NCI-H1694 treated with DMSO at 0.1 percent for 48 hours (cell line): ENCODE results near the gene TBC1D17.

ENCODE experiments used
- DNase-seq: peaks from one replicate; lab custom pipeline; 2025; lab: John Stamatoyannopoulos, UW

The TBC1D17 gene

DNA sequence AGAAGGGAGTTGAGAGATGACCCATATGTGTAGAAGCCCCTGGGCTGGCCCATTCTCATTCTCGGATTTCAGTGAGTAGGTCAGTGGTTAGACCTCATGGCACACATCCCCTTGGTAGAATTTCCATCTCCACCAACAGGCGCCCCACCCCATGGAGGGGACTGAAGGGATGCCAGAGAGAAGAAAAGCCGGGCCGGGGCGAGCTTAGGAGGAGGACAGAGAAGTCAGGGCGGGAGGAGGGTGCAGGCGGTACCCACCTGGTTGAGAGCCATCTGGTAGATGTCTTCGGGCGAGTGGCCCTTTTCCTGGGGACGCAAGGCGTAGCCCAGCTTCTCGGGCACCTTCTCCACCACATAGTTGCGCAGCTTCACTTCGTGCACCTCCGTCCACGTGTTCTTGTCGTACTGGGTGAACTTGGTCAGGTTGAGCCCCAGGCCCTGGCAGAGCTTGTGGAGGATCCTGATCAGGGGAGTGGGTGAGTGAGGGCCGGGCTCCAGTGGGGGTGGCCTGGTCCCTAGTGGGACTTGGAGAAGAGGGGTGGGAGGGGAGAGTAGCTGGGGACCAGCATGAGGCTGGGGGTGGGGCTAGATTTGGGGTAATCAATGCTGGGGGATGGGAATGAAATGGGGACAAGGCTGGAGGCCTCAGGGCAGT, 16.6 kb downstream of the TBC1D17 start:
- DNase-seq, result no peak

DNA sequence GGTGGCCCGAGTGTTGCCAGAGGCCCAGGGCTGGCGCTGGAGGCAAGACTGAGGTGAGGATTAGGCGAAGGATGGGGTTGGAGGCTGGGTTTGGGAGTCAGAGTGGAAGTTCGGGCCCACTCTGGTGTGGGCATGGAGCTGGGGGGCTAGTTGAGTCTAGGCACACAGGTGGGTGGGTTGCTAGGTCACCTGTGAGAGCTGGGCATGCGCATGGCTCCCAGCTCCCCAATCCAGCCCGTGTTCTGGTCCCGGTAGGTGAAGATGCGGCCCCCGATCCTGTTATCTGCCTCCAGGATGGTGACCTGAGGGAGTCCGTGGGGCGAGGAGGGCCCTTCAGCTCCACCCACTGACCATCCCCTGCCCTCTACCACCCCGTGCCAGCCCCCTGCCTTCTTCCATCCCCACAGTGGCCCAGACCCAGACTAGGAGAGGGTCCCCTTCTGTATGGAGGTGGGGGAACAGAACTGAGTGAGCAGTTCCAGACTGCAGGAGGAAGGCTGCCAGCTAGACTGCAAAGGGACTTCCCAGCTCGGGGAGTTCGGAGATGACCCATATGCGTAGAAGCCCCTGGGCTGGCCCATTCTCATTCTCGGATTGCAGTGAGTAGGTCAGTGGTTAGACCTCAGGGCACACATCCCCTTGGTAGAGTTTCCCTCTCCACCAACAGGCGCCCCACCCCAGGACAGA, 17.5 kb downstream of the TBC1D17 start:
- no peak for DNase-seq

DNA sequence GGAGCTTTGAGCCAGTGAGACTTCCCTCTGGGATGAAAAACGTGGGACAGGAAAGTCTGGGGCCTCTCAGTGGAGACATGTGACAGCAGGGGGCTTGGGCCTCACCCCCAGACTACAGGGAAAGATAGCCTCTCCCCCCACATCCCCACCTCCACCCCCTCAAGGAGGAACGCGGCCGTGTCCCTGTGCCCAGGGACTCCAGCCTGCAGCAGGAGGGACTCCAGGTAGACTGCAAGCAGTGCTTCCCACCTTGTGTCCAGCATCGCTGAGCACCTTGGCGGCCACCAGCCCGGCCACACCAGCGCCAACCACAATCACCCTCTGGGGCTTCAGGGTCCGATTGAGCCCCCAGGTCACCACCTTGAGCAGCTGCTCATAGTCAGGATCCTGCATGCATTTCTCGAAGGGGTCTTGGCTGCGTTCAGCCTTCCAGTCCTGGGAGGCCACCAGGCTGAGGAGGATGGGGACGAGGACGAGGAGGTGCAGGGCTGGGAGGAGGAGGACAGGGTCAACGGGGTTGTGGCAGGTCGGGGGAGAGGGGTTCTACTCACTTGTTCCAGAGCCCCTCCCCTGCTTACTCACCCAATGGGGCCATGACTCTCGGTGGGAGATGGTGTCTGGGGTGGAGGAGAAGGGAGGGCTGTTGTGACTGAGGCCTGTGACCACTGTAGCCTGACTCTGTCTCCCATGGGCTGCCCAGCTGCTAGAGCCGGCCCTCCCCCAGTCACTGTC, 18.2 kb downstream of the TBC1D17 start:
- no peak for DNase-seq

DNA sequence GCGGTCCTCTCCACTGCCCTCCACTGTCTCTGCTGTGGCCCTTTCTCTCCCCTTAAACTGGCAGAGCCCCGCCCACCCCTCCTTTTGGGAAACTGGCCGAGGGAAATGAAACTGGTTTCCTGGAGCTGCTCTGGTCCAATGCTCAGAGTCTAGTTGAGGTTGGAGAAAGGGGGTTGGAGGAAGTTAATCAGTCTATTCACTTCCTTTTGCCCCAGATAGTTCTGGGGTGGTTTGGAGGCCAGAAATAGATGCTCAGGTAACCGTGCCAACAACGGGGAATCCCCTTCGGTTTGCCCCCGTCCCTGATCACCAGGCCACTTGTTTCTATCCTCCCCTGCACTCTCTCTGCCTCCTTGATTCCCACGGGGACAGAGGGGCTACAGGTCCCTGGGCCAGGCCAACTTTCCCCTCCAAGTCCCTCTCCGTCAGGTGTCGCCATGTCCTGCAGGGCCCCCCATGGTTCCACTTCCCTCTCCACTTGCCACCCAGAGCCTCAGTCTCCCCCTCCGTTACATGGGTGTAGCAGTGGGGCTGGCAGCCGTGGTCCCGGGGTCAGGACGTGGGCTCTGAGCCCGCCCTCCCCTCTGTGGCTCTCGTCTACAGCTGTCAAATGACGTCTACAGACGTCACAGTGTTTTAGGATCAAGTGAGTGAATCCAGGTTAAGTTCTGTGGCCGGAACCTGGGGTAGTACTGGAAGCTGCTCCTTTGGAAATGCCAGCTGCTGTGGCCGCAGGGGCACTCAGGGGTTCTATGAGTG, 19.5 kb downstream of the TBC1D17 start, which contains the start of gene IL4I1:
TSS of gene IL4I1 (minus strand) at position 25 of the 759 bp plus-strand sequence. CDS start 727 bp downstream, outside the sequence.
- no peak for DNase-seq

DNA sequence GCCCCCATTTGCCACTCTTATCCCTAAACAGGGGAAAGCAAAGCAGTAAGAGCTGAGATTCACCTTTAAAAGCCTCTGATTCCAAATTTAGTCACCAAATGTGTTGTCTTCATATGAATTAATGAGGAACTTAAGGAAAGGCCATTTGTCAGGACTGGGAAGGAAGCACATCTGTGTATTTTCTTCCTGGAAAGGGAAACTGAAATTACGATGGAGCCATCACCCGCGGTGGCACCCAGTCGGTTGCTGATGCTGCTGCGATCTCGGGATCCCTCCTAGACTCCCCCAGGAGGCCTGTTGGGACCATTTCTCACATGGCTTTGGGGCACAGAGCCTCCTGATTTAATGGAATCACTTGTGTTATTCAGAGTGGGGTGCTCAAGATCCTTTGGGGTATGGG, 26.6 kb downstream of the TBC1D17 start:
- no peak for DNase-seq

DNA sequence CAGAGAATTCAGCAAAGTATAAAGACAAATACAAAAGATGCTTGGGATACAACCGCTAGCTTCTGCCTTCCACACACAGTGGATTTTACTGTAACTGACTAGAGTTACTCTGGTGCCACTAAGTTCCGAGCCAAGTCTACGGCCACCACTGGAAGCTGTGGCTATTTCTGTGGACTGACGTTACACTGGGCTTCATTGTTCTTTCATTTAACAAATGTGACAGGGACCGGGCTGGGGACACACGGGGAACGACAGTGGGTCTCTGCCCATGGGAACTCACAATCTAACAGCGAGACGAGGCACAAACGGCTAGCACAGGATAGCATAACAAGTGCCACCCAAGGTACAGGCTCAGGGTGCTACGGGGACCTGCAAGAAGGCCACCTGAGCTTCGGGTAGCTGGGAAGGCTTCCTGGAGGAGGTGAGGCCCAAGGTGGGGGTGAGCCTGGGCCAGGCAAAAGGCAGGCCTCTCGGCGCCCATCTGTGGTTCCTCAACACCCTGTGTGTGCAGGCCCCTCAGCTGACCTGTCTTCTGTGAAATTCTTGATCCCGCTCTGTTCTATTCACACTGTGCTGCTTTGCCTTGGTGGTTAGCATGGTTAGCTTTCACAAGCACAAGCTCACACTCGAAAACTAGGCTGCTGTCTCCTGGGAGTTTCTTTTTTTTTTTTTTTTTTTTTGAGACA, 29.5 kb downstream of the TBC1D17 start:
- DNase-seq, result no peak

DNA sequence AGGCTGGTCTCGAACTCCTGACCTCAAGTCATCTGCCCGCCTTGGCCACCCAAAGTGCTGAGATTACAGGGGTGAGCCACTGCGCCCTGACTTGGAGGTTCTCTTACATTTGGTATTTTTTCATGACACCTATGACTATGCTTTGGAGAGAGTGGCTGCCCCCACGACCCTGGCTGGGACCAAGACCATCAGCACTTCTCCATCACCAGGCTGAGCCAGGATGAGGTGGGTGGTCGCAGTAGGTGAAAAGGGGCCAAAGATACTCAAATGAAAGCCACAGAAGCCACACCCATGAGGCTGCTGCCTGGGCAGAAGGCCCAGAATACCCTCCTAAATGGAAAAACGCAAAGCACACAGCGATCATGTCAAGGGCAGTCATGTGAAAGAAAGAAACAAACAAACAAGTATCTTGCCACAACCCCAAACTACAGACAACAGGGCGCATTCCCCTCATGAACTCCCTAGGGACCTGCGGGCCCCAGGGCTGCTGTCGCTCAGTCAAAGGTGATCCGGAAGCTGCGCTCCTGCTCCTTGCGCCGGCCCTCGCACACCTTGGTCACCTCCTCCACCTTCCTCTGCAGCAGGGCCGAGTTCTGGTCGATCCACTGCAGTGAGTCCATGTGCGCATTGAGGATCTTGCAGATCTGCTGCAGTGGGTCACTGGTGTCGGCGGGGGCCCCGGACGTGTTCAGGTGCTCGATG, 30.4 kb downstream of the TBC1D17 start:
- DNase-seq, result no peak

DNA sequence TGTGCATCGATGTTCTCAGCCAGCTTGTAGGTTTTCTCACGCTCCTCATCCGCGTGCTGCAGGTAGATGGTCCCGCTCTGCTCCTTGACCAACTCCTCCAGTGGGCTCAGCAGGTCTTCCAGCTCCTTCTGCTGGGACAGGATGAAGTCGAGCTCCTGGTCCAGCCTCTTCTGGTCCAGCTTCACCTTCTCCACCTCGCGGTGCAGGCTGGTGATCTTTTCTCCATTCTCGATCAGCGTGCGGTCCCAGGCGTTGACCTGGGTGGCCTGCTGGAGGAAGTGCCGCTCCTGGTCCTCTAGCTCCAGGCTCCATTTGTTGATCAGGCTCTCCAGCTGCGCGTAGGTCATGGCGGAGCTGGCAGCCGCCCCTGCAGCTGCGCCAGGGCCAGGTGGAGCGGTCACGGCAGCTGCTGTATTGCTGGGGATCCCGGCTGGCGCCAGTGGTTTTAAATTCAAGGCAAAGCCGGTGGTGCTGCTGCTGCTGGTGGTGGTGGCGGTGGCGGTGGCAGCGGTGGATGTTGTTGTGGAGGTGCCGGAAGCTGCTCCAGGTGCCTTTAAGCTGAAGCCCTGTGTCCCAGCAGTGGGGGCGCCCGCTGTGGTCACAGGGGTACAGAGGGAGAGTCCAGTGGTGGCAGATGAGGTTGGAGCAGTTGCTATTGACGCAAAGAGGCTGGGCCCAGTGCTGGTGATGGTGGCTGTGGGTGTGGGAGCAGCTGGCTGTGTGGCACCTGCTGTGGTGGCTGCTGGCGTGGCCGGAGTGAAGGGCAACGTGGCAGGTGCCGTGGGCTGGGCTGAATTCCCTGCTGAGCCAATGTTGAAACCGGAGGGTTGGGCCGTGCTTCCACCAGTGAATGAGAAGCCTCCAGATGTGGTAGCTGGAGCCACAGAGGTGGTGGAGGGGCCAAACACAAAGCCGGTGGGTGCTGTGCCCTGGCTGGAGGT, 31.2 kb downstream of the TBC1D17 start:
- DNase-seq, result no peak

DNA sequence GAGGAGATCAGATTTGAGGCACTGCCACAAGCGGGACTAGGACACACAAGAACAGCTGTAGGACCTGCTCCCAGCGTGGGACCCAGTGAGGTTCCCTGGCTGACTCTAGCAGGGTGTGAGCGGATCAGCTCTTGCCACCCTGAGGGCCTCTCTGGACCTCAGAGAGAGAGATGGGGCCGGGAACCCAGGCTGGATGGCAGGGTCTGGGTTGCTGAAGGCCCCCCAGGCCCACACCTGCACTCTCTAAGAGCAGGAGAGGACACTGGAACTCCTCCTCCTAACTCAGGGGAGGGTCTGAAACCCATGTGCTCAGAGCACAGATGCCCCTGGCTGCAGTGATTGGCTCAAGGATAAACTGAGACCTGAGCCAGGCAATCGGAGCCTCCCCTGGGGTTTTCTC, 32.7 kb downstream of the TBC1D17 start:
- no peak for DNase-seq

DNA sequence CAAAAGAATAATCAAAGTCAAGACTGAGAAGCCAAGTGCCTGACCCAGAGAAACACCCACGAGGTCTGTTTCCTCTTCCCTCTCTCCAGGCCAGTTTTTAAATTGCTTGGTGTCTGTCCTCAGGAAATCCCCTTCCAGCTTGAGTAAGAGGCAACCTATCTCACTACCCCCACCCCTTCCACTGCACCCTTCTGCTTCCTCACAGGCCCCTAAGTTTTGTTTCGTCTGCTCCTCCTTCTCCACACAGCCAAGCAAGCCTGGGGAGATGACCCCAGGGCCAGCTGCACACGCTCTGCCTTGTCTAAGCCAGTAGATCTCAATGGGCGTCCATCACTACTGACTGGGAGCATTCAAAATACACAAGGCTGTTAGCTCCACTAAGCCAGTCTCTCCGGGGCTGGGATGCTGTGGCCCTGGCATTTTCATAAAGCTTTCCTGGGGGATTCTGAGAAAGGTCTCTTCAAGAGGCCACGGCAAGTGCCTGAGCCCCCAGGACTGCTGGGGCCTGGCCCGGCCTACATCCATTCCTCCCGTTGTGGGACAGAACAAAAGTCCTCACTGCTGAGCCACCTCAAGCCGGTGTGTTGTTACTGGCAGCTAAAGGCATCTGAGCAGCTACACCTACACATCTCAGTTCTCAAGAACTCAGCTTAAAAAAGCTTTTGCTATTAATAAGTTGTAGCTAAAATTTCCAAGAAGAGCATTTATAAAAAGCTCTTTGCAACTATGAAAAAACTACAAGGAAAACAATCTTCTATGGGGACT, 34.1 kb downstream of the TBC1D17 start:
- no peak for DNase-seq

DNA sequence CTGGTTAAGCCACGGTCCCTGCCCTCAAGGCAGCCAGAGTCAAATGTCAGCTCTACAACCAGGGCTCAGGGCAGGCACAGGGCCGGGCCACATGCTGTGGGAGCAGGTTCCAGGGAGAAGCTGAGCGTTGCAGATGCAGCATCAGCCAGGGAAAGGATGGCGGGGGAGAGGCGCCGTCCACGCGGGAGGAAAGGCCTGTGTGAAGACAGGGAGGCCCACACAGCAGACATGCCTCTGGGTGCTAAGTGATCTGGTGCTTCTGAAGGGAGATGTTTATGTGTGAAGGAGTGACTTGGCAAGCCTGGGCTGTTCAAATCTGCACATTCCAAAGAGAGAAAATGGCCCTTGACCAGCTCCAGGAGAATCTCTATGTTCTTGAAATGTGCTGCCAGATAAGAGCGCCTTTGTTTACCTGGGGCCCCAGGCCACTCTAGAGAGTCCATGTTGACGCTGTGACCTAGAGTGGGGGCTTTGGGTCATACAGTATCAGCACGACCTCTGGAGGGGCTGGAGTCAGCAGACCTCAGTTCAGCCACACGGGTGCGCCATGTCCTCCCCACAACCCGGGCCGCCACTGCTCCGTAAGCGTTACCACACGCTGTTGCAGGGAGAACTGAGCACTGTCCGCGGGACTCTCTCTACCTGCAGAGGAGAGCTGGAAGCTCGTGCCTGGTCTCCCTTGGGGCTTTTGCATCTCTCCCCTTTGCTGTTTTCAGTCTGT, 35.6 kb downstream of the TBC1D17 start:
- DNase-seq, result no peak

DNA sequence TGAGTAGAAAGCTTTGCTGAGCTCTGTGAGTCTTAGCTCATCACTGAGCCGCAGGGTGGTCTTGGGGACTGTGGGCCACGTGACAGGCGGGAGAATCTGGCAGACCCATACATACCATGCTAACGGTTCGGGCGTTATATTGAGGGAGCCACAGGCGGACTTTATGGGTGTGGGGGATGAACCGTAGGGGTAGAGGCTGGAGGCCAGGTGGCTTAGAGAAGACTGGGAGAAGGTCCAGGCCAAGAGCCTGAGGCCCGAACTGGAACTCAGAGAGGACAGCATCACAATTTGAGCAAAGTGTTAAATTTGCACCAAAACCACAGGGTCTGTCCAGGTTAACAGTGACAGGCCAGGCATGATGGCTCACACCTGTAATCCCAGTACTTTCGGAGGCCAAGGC, 36.2 kb downstream of the TBC1D17 start:
- no peak for DNase-seq

DNA sequence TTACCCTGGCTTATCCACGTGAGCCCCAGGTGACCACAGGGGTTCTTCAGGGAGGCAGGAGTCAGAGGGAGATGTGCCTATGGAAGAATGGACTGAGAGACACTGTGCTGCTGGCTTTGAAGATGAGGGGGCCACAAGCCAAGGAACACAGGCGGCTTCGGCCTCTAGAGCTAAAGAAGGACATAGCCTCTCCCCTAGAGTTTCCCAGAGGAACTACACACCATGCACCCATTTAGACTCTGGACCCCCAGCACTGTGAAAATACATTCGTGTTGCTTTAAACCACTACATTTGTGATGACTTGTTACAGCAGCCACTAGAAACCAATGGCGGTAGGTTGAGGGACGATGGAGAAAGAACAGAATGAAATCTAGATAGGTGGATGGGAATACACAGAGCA, 37.8 kb downstream of the TBC1D17 start:
- no peak for DNase-seq

DNA sequence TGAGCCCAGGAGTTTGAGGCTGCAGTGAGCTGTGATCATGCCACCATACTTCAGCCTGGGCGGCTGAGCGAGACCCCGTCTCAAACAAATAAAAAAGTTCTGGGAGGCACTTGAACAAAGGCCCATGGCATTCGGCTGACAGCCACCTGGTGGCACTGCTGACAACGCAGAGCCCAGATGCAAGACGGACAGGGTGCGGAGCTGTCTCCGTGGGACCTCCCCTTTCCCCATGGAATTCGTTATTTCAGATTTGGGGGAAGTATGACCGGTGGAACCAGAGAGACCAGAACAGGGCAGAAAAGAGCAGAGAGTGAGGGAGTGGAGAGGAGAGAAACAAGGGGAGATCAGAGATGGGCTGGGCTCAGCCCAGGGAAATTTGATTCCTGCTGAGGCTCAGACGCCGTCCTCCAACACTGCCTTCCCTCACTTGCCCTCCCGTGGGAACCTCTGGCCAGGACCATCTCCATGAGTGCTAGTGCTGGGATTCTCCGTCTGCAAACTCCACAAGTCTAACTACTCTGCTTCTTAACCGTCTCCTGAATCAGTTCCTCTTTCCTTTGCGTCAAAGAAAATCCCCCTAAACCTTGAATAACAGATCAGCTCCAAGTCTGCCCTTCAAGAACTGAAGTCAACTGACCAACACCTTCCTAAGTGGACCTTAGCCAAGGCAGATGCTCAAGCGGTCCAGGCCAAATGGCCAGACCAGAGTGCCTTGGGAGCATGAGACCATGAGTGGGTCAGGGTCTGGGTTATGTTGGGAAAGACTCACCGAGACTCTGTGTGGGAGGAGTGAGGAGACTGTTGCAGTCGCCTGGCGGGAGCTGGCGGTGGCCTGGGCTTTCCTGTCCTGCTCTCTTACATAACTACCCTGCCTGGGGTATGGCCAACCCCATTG, 39.6 kb downstream of the TBC1D17 start:
- DNase-seq, result no peak

DNA sequence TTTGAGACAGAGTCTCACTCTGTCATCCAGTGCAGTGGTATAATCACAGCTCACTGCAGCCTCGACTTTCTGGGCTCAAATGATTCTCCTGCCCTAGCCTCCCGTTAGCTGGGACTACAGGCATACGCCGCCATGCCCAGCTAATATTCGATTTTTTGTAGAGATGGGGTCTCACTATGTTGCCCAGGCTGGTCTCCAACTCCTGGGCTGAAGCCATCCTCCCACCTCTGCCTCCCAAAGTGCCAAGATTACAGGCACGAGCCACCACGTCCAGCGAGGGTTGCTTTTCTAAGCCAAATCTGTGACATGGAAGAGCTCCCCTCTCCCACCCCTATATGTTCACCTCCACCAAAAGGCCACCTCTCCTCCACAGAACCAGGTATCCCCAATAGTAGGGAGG, 40.6 kb downstream of the TBC1D17 start:
- no peak for DNase-seq

DNA sequence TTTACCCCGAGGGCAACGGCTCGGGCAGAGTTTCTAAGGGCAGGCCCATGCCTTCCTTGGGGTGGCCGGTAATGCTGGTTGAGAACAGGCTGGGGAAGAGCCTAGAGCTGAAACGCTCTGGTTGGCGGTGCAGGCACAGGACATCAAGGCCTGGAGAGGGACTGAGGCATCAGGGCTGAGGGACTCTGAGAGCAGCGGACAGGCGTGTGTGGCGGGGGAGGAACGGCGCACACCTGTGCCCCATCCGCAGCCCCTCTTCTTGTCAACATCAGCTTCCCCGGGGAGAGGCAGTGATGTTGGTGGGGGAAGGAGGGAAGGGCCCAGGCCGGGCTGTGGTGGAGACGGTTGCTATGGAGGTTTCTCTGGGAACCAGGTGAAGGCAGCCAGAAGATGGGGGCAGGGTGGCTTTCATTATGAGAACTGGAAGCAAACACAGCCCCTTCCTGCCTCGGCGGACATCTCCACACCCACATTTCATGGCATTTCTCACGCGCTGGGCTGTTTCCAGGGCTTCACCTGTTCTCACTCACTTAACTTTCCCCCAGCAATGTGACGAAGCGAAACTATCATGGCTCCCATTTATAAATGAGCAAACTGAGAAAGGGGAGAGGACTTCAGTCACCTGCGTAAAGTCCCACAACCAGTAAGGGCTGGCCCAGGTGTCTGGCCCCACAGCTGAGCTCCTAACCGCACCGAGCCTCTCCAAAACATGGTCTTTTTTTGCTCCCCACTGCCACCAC, 43.3 kb downstream of the TBC1D17 start:
- no peak for DNase-seq
